GM12864 (cell line): ENCODE measurements around the gene USP32.

ENCODE experiments used
- DNase-seq: peaks from one replicate; pipeline ENCODE4 v3.0.0-alpha.2; 2011; ENCODE audit warnings: low read depth
- H3K4me3 ChIP-seq: 2 replicates; pipeline ENCODE4 v1.5.1; 2011; ENCODE audit warnings: mild to moderate bottlenecking, low read depth, low read length, control low read depth
- TF ChIP-seq, protein P1 (sequence below): IDR thresholded peaks from 2 replicates; pipeline ENCODE4 v1.5.1; 2011; ENCODE audit warnings: low read depth, mild to moderate bottlenecking, moderate library complexity, low read length, control low read depth, inconsistent platforms; ENCODE audit errors: missing control alignments

The USP32 gene

DNA sequence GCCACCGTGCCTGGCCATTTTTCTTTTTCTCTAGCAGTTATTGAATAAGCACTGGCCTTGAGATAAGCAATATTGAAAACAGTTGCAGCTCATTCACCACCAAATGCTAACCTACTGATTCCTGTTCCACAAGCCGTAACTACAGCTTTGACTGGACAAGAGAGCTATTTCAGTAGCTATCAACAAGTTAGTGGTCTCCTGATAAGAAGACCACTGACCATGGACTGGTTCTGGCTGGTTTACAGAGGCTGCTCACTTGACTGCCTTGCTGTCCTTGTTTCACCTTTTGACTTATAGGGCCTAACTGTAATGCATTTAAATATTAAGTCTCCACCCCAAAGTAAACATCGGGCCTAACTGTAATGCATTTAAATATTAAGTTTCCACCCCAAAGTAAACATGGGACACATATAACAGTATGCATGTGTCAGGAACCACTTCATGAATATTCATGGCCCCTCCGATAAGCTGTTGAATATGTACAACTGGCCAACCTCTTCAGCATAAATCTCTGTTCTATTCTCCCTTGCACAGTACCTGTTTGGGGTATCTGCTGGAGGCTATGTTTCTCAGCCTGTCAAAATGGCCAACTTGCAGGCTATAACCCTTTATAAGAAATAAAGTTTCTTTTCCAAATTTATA lies 94.1 kb downstream of the USP32 start:
- no peak for DNase-seq
- TF ChIP-seq, protein P1, sequence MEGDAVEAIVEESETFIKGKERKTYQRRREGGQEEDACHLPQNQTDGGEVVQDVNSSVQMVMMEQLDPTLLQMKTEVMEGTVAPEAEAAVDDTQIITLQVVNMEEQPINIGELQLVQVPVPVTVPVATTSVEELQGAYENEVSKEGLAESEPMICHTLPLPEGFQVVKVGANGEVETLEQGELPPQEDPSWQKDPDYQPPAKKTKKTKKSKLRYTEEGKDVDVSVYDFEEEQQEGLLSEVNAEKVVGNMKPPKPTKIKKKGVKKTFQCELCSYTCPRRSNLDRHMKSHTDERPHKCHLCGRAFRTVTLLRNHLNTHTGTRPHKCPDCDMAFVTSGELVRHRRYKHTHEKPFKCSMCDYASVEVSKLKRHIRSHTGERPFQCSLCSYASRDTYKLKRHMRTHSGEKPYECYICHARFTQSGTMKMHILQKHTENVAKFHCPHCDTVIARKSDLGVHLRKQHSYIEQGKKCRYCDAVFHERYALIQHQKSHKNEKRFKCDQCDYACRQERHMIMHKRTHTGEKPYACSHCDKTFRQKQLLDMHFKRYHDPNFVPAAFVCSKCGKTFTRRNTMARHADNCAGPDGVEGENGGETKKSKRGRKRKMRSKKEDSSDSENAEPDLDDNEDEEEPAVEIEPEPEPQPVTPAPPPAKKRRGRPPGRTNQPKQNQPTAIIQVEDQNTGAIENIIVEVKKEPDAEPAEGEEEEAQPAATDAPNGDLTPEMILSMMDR = no peak
- H3K4me3 ChIP-seq = no peak overlapping the region

DNA sequence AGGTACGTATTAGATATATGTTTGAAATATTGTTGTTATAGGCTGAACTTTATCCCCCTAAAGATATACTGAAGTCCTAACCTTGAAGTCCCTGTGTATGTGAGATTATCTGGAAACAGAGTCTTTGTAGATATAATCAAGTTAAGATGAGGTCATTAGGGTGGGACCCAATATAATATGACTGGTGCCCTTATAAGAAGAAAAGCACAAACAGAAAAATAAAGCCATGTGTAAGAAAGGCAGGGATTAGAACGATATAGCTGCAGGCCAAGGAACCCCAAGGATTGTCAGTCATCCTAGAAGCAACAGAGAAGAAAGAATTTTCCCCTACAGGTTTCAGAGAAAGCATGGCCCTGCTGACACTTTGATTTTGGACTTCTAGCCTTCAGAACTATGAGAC lies 95.8 kb downstream of the USP32 start:
- TF ChIP-seq, protein P1 = no peak
- H3K4me3 ChIP-seq = no peak overlapping the region
- DNase-seq = no peak

DNA sequence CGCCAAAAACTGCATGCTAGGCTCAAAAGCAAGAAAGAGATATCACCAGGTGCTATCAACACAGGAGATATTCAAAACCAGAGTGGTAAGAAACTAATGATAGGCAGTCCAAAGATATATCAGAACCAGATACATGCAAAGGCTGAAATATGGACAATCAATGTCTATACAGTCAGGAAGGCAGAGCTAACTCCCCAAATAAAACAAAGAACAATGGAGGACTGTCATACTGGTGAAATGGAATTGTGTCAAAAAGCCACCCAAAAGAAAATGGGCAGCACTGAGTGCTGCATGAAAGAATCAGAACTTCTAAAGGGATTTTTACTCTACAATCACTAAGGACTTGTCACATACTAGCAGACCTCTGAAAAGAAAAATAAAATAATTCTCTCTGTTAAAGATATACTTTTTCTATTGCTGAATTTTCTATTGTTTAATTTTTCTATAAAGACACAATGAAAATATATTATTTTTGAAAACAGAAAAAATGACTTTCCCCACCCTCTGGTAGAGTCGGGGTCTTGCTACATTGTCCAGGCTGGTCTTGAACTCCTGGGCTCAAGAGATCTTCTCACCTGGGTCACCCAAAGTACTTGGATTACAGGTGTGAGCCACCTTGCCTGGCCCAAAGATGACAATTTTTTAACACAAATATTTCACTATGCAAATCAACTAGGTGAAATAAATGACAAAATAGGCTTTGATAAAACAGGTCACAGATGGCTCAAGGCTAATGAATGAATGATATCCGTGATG lies 98.2 kb downstream of the USP32 start:
- no peak for DNase-seq
- no peak overlapping the region for H3K4me3 ChIP-seq
- TF ChIP-seq, protein P1 = no peak

DNA sequence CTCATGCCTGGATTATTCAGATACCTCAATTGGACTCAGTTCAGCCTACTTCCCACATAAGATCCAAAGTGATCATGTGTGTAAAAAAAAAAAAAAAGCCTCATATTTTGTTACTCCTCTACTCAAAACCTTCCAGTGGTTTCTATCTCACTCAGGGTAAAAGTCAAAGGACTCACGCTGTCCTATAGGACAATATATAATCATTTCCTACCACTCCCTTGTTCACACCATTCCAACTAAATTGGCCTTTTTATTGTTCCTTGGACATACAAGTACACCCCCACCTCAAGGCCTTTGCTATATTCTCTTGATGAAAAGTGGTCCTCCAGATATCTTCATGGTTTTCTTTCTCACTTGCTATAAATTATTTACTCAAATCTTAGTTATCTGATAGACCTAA lies 99.2 kb downstream of the USP32 start:
- DNase-seq = no peak
- TF ChIP-seq, protein P1 = no peak
- H3K4me3 ChIP-seq = no peak overlapping the region

DNA sequence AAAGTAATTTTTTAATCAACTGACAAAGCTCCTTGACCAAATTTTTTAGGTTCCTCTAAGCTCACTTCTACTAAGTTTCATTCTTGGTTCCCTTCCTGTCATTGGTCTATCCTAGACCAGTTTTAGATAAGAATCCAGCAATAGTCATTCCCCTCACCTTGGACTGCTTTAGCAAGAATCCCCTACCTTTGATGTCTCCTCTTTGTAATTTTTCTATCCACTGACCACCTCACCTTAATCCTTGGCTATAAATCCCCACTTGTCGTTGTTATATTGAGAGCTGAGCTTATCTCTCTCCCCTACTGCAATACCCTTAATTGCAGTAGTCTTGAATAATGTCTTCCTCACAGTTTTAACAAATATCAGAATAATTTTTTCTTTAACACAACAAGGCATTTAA lies 107.2 kb downstream of the USP32 start:
- TF ChIP-seq, protein P1 = no peak
- DNase-seq = no peak
- no peak overlapping the region for H3K4me3 ChIP-seq

DNA sequence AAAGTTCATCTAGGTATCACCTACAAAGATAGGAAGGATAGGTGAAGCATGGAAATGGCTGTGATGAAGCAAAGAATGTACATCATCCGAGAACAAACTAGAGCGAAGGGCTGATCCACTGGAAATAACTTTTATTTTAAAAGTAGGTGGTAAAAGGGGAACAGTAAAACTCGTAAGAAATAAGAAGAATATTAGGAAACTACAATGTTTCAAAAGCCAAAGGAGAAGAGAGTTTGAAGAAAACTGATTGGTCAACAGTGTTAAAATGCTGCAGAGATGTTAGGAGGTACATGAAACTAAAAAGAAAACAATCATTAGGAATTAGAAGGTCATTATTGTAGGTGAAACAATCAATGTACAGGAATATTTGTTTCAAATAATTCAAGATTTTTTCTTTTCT lies 108.1 kb downstream of the USP32 start:
- TF ChIP-seq, protein P1 = no peak
- H3K4me3 ChIP-seq = no peak overlapping the region
- no peak for DNase-seq

DNA sequence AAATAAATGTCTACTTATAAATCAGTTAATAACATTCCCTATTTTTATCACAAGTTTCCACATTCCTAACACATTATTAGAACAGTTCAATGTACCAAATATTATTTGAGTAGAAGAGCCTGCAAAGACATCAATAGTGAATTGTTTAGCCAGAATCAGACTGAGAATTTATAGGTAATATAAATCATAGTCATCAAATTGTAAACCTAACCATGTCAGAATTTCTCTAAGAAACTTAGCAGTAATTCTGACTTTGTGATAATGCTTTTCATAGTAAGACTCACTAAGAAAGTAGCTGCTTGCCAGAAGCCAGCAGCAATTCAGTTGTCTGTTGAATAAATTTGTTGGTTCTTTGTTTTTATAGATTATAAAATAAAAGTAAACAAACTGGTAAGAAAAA lies 111.3 kb downstream of the USP32 start:
- DNase-seq = no peak
- no peak overlapping the region for H3K4me3 ChIP-seq
- TF ChIP-seq, protein P1 = no peak
